Fibroblast of skin of scalp (primary cell): Measurements from ENCODE around the gene PAPOLB.

Source experiments
- DNase-seq: peaks from one replicate; pipeline ENCODE4 v3.0.0-alpha.2; 2013

PAPOLB gene

GRCh38 chr7:4878336-4879335, 16.8 kb upstream of the PAPOLB start:
- DNase-seq, result no peak

- no peak for DNase-seq
Observed at GRCh38 chr7:4876586-4876985, 14.8 kb upstream of the PAPOLB start.

- no peak for DNase-seq
Observed at GRCh38 chr7:4875391-4875790, 13.6 kb upstream of the PAPOLB start.

GRCh38 chr7:4873071-4873944, 11.5 kb upstream of the PAPOLB start:
- DNase-seq, result no peak

- DNase-seq, result no peak
Observed at GRCh38 chr7:4871930-4872675, 10.3 kb upstream of the PAPOLB start.

- no peak for DNase-seq
Observed at GRCh38 chr7:4871056-4871680, 9.3 kb upstream of the PAPOLB start.

- no peak for DNase-seq
Observed at GRCh38 chr7:4868493-4868892, 6.7 kb upstream of the PAPOLB start.

GRCh38 chr7:4866528-4867496, 5.0 kb upstream of the PAPOLB start:
- no peak for DNase-seq

GRCh38 chr7:4862156-4862555, 326 bp upstream of the PAPOLB start:
- no peak for DNase-seq

- DNase-seq, result no peak
Observed at GRCh38 chr7:4861227-4861626, 603 bp downstream of the PAPOLB start.

GRCh38 chr7:4857189-4857588, 4.6 kb downstream of the PAPOLB start:
- no peak for DNase-seq

GRCh38 chr7:4856336-4857057, 5.3 kb downstream of the PAPOLB start:
- DNase-seq, result no peak

- DNase-seq, result no peak
Observed at GRCh38 chr7:4854916-4855315, 6.9 kb downstream of the PAPOLB start.

GRCh38 chr7:4851459-4852422, 10.1 kb downstream of the PAPOLB start:
- DNase-seq, result peak; percentile 34

- no peak for DNase-seq
Observed at GRCh38 chr7:4850262-4850795, 11.5 kb downstream of the PAPOLB start.

- DNase-seq, result no peak
Observed at GRCh38 chr7:4849390-4849789, 12.4 kb downstream of the PAPOLB start.

GRCh38 chr7:4845740-4846142, 16.1 kb downstream of the PAPOLB start:
- DNase-seq, result no peak

- DNase-seq, result no peak
Observed at GRCh38 chr7:4842319-4843064, 19.3 kb downstream of the PAPOLB start.
